Lower leg skin (tissue), 3 donors: ENCODE data around the gene PCNX1.
"Not testable (repeated sequence)": the region's sequence is repeated elsewhere in the genome, so short reads cannot be mapped to it uniquely, and the experiment has no call there.

Source experiments
- CTCF ChIP-seq, 3 donors: fragments of 450-650 bp; IDR thresholded peaks; one replicate each; pipeline ENCODE4 v1.5.1; 2016; ENCODE audit warnings: antibody characterized with exemption in 3 of 3, mild to moderate bottlenecking in 3 of 3, moderate library complexity in 2 of 3
- POLR2A ChIP-seq, 2 donors: fragments of 450-650 bp; IDR thresholded peaks; one replicate each; pipeline ENCODE4 v1.6.1; 2016 to 2017; ENCODE audit warnings: antibody characterized with exemption in 2 of 2, mild to moderate bottlenecking in 1 of 2, moderate library complexity in 1 of 2

GRCh38 chr14:71129716-71130490 is 222.6 kb downstream of the PCNX1 start:
- TF ChIP-seq CTCF, POLR2A (IDR thresholded peaks at IDR 0.05): not testable (repeated sequence)
